Smooth muscle cell (in vitro differentiated cells): ENCODE measurements around the gene NFKB2. TPM values are rescaled to one million over a fixed set of nuclear protein-coding genes. Genes with fewer than 3 reads are reported as not detected.

Source experiments
- DNase-seq: peaks from one replicate; lab custom pipeline; 2025; ENCODE audit not compliant: unreplicated experiment; lab: John Stamatoyannopoulos, UW
- H2AFZ ChIP-seq: fragments of 200-600 bp; sonication (generic); 2 replicates; pipeline ENCODE4 v1.6.0; 2016; ENCODE audit warnings: antibody characterized with exemption, low read depth, mild to moderate bottlenecking
- H3F3A ChIP-seq: fragments of 200-600 bp; sonication (generic); 2 replicates; pipeline ENCODE4 v1.6.0; 2017; ENCODE audit warnings: antibody characterized with exemption, low read depth
- H3K27ac ChIP-seq: fragments of 200-600 bp; sonication (generic); 2 replicates; pipeline ENCODE4 v1.5.1; 2016; ENCODE audit warnings: low read depth, mild to moderate bottlenecking
- H3K27me3 ChIP-seq: fragments of 200-600 bp; sonication (generic); 2 replicates; pipeline ENCODE4 v1.6.1; 2016; ENCODE audit warnings: low read depth, mild to moderate bottlenecking
- H3K36me3 ChIP-seq: fragments of 200-600 bp; sonication (generic); 2 replicates; pipeline ENCODE4 v1.5.1; 2016; ENCODE audit warnings: low read depth
- H3K4me1 ChIP-seq: fragments of 200-600 bp; sonication (generic); 2 replicates; pipeline ENCODE4 v1.5.1; 2016; ENCODE audit warnings: low read depth
- H3K4me2 ChIP-seq: fragments of 200-600 bp; sonication (generic); 2 replicates; pipeline ENCODE4 v1.6.0; 2016; ENCODE audit warnings: mild to moderate bottlenecking
- H3K4me3 ChIP-seq: fragments of 200-600 bp; sonication (generic); 2 replicates; pipeline ENCODE4 v1.5.1; 2016; ENCODE audit warnings: mild to moderate bottlenecking
- H3K79me2 ChIP-seq: fragments of 200-600 bp; sonication (generic); 2 replicates; pipeline ENCODE4 v1.6.0; 2016; ENCODE audit warnings: low read depth, mild to moderate bottlenecking
- H3K9ac ChIP-seq: fragments of 200-600 bp; sonication (generic); 2 replicates; pipeline ENCODE4 v1.6.0; 2016; ENCODE audit warnings: low read depth
- H3K9me3 ChIP-seq: fragments of 200-600 bp; sonication (generic); replicated peaks from 2 replicates; pipeline ENCODE4 v1.5.1; 2016; ENCODE audit warnings: low read depth
- H4K20me1 ChIP-seq: fragments of 200-600 bp; sonication (generic); 2 replicates; pipeline ENCODE4 v1.6.0; 2016; ENCODE audit warnings: low read depth
- CTCF ChIP-seq: fragments of 200-600 bp; sonication (generic); IDR thresholded peaks from 2 replicates; pipeline ENCODE4 v1.5.1; 2017; ENCODE audit warnings: borderline replicate concordance, mild to moderate bottlenecking, antibody characterized with exemption; ENCODE audit not compliant: insufficient read depth, poor library complexity, severe bottlenecking
- WGBS: methylation state at CpG from one replicate; pipeline ENCODE4 v1.1.7; 2016; ENCODE audit warnings: low lambda C conversion rate; 5-methylcytosine and 5-hydroxymethylcytosine counted together
- polyA plus RNA-seq: library from polyadenylated mRNA; unstranded; fragments of >200 nt; fragmentation: Nextera tagmentation; extraction: Ambion mirVana; gene quantifications from 2 replicates; pipeline ENCODE4 v1.2.1, GENCODE V29; 2016
- total RNA-seq: library from RNA; depleted of rRNA; stranded (reverse); fragments of >200 nt; gene quantifications from 2 replicates; pipeline ENCODE4 v1.2.3, GENCODE V29; 2014

The NFKB2 gene
- total and polyA plus RNA-seq, 2 experiments from 2014 or later: 32.6 to 38.1 TPM

DNA sequence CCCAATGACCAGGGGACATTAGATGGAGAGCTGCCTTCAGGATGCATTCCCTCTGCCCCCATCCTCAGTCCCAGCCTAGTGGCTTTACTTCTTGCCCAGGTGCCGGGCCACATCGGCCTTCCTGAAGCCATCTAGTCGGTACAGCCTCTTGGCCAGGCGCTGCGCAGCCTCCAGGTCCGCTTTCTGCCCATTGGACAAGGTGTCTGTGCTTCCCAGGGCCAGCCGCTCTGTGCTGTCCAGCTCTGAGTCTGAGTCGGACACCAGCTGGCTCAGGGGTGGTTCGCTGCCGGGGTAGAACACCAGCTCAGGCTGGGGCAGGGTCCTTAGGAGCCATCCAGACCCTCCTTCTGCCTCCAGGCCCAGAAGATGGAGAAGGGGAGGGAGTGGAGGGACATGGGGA is 16.8 kb downstream of the NFKB2 start:
- Histone ChIP-seq H3K27ac (no peak overlapping the region), H3K27me3 (peaks cover 3% of the 10 kb centered on the region), H3K9ac (no peak overlapping the region), H4K20me1 (peaks cover 5% of the 10 kb centered on the region), H3K4me1 (peaks cover 32% of the 10 kb centered on the region), H3K4me3 (no peak overlapping the region), H3K79me2 (no peaks in the 10 kb centered on the region), H3K4me2 (no peak overlapping the region), H3K9me3 (no peaks in the 10 kb centered on the region), H3F3A (no peaks in the 10 kb centered on the region), H3K36me3 (no peaks in the 10 kb centered on the region), H2AFZ (no peak overlapping the region)
- 90% methylated on average over 10 of the region's 10 CpGs for WGBS
- no peak for TF ChIP-seq CTCF
- DNase-seq: no peak

- Histone ChIP-seq H3F3A (no peaks in the 10 kb centered on the region), H3K27ac (no peak overlapping the region), H3K9me3 (no peaks in the 10 kb centered on the region), H3K27me3 (peaks cover 10% of the 10 kb centered on the region), H3K36me3 (no peaks in the 10 kb centered on the region), H3K4me1 (peaks cover 32% of the 10 kb centered on the region), H3K9ac (no peak overlapping the region), H3K79me2 (no peaks in the 10 kb centered on the region), H4K20me1 (no peaks in the 10 kb centered on the region), H2AFZ (no peak overlapping the region), H3K4me3 (no peak overlapping the region), H3K4me2 (no peak overlapping the region)
- WGBS: 43% methylated on average over 5 of the region's 5 CpGs
- no peak for DNase-seq
- no peak for TF ChIP-seq CTCF
These were observed 17.7 kb downstream of the NFKB2 start for GRCh38 chr10:102413053-102413705.

- no peak overlapping the region for H3K9ac ChIP-seq
- no peak for TF ChIP-seq CTCF
- no peak overlapping the region for H3K27ac ChIP-seq
- H4K20me1 ChIP-seq: no peaks in the 10 kb centered on the region
- no peaks in the 10 kb centered on the region for H3F3A ChIP-seq
- no peak for DNase-seq
- H3K36me3 ChIP-seq: no peaks in the 10 kb centered on the region
- H3K27me3 ChIP-seq: peaks cover 18% of the 10 kb centered on the region
- WGBS: 89% methylated on average over 16 of the region's 16 CpGs
- H2AFZ ChIP-seq: no peak overlapping the region
- no peak overlapping the region for H3K4me3 ChIP-seq
- no peaks in the 10 kb centered on the region for H3K79me2 ChIP-seq
- no peak overlapping the region for H3K4me2 ChIP-seq
- H3K4me1 ChIP-seq: peaks cover 37% of the 10 kb centered on the region
- H3K9me3 ChIP-seq: no peaks in the 10 kb centered on the region
These were observed 18.5 kb downstream of the NFKB2 start for GRCh38 chr10:102413806-102414561.

DNA sequence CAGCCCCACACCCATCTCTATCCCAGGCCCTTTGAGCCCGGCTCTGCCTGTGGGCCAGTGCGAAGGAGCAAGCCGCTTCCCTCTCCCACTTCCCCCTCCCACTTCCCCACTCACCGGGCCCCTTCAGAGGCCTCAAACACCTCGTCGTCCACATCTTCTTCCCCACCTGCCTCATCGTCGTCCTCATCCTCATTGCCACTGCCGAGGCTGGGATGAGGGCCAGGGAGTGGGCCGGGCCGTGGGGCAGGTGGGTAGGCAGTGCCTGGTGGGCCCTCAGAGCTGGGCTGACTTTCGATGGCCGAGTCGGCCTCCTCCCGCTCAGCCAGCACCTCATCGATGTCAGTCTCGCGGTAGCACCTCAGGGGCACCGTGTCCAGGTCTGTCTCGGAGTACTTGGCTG is 19.2 kb downstream of the NFKB2 start:
- no peaks in the 10 kb centered on the region for H4K20me1 ChIP-seq
- peaks cover 35% of the 10 kb centered on the region for H3K4me1 ChIP-seq
- no peak overlapping the region for H3K27ac ChIP-seq
- no peaks in the 10 kb centered on the region for H3K9me3 ChIP-seq
- WGBS: 86% methylated on average over 20 of the region's 20 CpGs
- no peak overlapping the region for H3K4me3 ChIP-seq
- no peaks in the 10 kb centered on the region for H3K36me3 ChIP-seq
- no peaks in the 10 kb centered on the region for H3F3A ChIP-seq
- no peak for DNase-seq
- no peak overlapping the region for H2AFZ ChIP-seq
- H3K27me3 ChIP-seq: peaks cover 23% of the 10 kb centered on the region
- no peak overlapping the region for H3K9ac ChIP-seq
- no peak for TF ChIP-seq CTCF
- H3K4me2 ChIP-seq: no peak overlapping the region
- no peaks in the 10 kb centered on the region for H3K79me2 ChIP-seq
